B cell (primary cell): ENCODE data around the gene AUTS2.

Experiments used
- EZH2 ChIP-seq: IDR thresholded peaks from 2 replicates; pipeline ENCODE4 v1.6.1; 2012; ENCODE audit warnings: borderline replicate concordance, low read depth, mild to moderate bottlenecking, moderate library complexity, low read length; ENCODE audit not compliant: insufficient read depth, poor library complexity, severe bottlenecking
- TF ChIP-seq, protein P1 (sequence below): fragments of 200-600 bp; IDR thresholded peaks from one replicate; pipeline ENCODE4 v1.8.0; 2022; ENCODE audit warnings: antibody characterized with exemption, mild to moderate bottlenecking

DNA sequence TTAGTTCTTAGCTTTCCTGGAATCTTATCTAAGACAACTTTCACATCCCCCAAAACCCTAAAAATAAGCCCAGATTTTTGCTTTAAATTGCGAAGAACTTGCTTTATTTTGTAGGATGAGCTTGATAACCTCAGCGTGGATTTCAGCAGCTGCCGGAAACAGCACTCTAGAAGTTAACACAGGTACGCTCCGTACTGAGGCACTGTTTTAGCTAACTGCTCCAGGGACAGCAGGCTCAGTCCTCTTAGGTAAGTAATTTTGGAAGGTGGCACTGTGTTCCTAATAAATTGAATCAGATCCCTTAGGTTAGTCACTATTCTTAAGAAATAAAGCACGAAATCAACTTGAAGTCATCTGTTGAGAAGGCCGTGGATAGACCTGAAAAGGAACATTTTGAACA, 2.2 kb upstream of the AUTS2 start:
- TF ChIP-seq, protein P1, sequence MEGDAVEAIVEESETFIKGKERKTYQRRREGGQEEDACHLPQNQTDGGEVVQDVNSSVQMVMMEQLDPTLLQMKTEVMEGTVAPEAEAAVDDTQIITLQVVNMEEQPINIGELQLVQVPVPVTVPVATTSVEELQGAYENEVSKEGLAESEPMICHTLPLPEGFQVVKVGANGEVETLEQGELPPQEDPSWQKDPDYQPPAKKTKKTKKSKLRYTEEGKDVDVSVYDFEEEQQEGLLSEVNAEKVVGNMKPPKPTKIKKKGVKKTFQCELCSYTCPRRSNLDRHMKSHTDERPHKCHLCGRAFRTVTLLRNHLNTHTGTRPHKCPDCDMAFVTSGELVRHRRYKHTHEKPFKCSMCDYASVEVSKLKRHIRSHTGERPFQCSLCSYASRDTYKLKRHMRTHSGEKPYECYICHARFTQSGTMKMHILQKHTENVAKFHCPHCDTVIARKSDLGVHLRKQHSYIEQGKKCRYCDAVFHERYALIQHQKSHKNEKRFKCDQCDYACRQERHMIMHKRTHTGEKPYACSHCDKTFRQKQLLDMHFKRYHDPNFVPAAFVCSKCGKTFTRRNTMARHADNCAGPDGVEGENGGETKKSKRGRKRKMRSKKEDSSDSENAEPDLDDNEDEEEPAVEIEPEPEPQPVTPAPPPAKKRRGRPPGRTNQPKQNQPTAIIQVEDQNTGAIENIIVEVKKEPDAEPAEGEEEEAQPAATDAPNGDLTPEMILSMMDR: no peak
- no peak for TF ChIP-seq EZH2
